PC-3 (cell line): Measurements from ENCODE around the gene FN3KRP. TPM values are rescaled to one million over a fixed set of nuclear protein-coding genes. Genes with fewer than 3 reads are reported as not detected.

ENCODE experiments used
- ATAC-seq: fragments of 200-7000 bp; cut with Tn5 transposase; 2 replicates; pipeline ENCODE4 v1.9.1; 2020; ENCODE audit warnings: mild to moderate bottlenecking, moderate library complexity
- BruUV-seq: library from RNA; stranded (reverse); fragments of 400-500 nt; replicated peaks from 2 replicates; lab custom pipeline; 2021; lab: Mats Ljungman, UMichigan
- CTCF ChIA-PET: fragments of 300-600 bp; sonication (Branson Sonifier 250); formaldehyde crosslinking; loops from one replicate; lab custom pipeline; 2022; ENCODE audit warnings: antibody characterized with exemption; lab: Charles Lee
- POLR2A ChIA-PET: fragments of 300-600 bp; sonication (Branson Sonifier 250); formaldehyde crosslinking; loops from one replicate; lab custom pipeline; 2022; ENCODE audit warnings: antibody characterized with exemption; ENCODE audit not compliant: unreplicated experiment; lab: Charles Lee
- DNase-seq: peaks from one replicate; pipeline ENCODE4 v3.0.0-alpha.2; 2015
- H2AFZ ChIP-seq: fragments of 300-600 bp; sonication (generic); 2 replicates; pipeline ENCODE4 v1.6.0; 2016; ENCODE audit warnings: antibody characterized with exemption, low read length
- H3F3A ChIP-seq: fragments of 300-600 bp; sonication (generic); one replicate; pipeline ENCODE4 v1.6.0; 2017; ENCODE audit warnings: antibody characterized with exemption, low read length, control low read depth, mild to moderate bottlenecking; ENCODE audit not compliant: unreplicated experiment
- H3K27ac ChIP-seq: fragments of 300-600 bp; sonication (generic); 2 replicates; pipeline ENCODE4 v1.5.1; 2016; ENCODE audit warnings: mild to moderate bottlenecking, low read length
- H3K27me3 ChIP-seq: fragments of 300-600 bp; sonication (generic); 2 replicates; pipeline ENCODE4 v1.6.1; 2016; ENCODE audit warnings: low read length, mixed read lengths
- H3K36me3 ChIP-seq: fragments of 300-600 bp; sonication (generic); 2 replicates; pipeline ENCODE4 v1.6.1; 2016; ENCODE audit warnings: low read depth, mixed run types, low read length, mixed read lengths
- H3K4me1 ChIP-seq: fragments of 300-600 bp; sonication (generic); 2 replicates; pipeline ENCODE4 v1.5.1; 2016; ENCODE audit warnings: low read length; ENCODE audit not compliant: insufficient read depth
- H3K4me2 ChIP-seq: fragments of 300-600 bp; sonication (generic); 2 replicates; pipeline ENCODE4 v1.6.0; 2016; ENCODE audit warnings: low read length
- H3K4me3 ChIP-seq: fragments of 300-600 bp; sonication (generic); 2 replicates; pipeline ENCODE4 v1.5.1; 2016; ENCODE audit warnings: mild to moderate bottlenecking, low read length, mixed read lengths
- H3K79me2 ChIP-seq: fragments of 300-600 bp; sonication (generic); 2 replicates; pipeline ENCODE4 v1.6.1; 2017; ENCODE audit warnings: low read length, mixed read lengths
- H3K9ac ChIP-seq: fragments of 300-600 bp; sonication (generic); 2 replicates; pipeline ENCODE4 v1.6.0; 2016; ENCODE audit warnings: mild to moderate bottlenecking, low read length
- H3K9me2 ChIP-seq: fragments of 300-600 bp; sonication (generic); replicated peaks from 2 replicates; pipeline ENCODE4 v1.6.1; 2016; ENCODE audit warnings: mixed run types, low read length, mixed read lengths
- H3K9me3 ChIP-seq: fragments of 300-600 bp; sonication (generic); 2 replicates; pipeline ENCODE4 v1.6.1; 2016; ENCODE audit warnings: low read length, mixed read lengths
- H4K20me1 ChIP-seq: fragments of 300-600 bp; sonication (generic); 2 replicates; pipeline ENCODE4 v1.6.1; 2016; ENCODE audit warnings: low read length, mixed read lengths
- CTCF ChIP-seq: fragments of 300-600 bp; sonication (generic); conservative IDR thresholded peaks from 2 replicates; pipeline ENCODE4 v1.5.1; 2017; ENCODE audit warnings: antibody characterized with exemption, low read depth, mild to moderate bottlenecking, low read length
- EZH2 ChIP-seq: fragments of 300-600 bp; sonication (generic); IDR thresholded peaks from one replicate; pipeline ENCODE4 v1.6.1; 2017; ENCODE audit warnings: antibody characterized with exemption, mild to moderate bottlenecking, low read length; ENCODE audit not compliant: unreplicated experiment
- EZH2phosphoT487 ChIP-seq: fragments of 300-600 bp; sonication (generic); IDR thresholded peaks from 2 replicates; pipeline ENCODE4 v1.6.1; 2018; ENCODE audit warnings: mild to moderate bottlenecking, antibody characterized with exemption, low read length, borderline replicate concordance
- intact Hi-C: fragments of 100-400 bp; cut with micrococcal nuclease; formaldehyde crosslinking; loops from 2 replicates; pipeline ENCODE4 v1.9.0; 2023
- total RNA-seq: library from RNA; depleted of rRNA; stranded (reverse); fragments of >200 nt; gene quantifications from 2 replicates; pipeline ENCODE4 v1.2.3, GENCODE V29; 2014

Gene FN3KRP
- total RNA-seq, 1 experiment from 2014 or later = 37.4 TPM

GRCh38 chr17:82709676-82710498, 6.6 kb upstream of the FN3KRP start:
- Histone ChIP-seq H3K9me3 (no peaks in the 10 kb centered on the region), H3K36me3 (no peaks in the 10 kb centered on the region), H2AFZ (no peak overlapping the region), H3K27ac (no peak overlapping the region), H3K9ac (no peak overlapping the region), H3K4me3 (no peak overlapping the region), H3K9me2 (no peaks in the 10 kb centered on the region), H4K20me1 (no peaks in the 10 kb centered on the region), H3K27me3 (no peaks in the 10 kb centered on the region), H3K4me2 (no peak overlapping the region), H3K4me1 (no peaks in the 10 kb centered on the region), H3K79me2 (no peaks in the 10 kb centered on the region), H3F3A (no peaks in the 10 kb centered on the region)
- DNase-seq = no peak
- BruUV-seq = no TSS peak
- ChIA-PET POLR2A (no interaction called here), CTCF (no interaction called here)
- TF ChIP-seq EZH2 = no peak
- no peak for TF ChIP-seq EZH2phosphoT487
- intact Hi-C loops = no loop called here
- ATAC-seq = no peak; the same call in 1 of the 2 replicates

GRCh38 chr17:82710499-82711232, 5.8 kb upstream of the FN3KRP start:
- Histone ChIP-seq H3K27ac (no peak overlapping the region), H3K9me3 (no peaks in the 10 kb centered on the region), H3F3A (no peaks in the 10 kb centered on the region), H3K27me3 (no peaks in the 10 kb centered on the region), H4K20me1 (no peaks in the 10 kb centered on the region), H3K4me1 (no peaks in the 10 kb centered on the region), H3K4me3 (no peak overlapping the region), H2AFZ (no peak overlapping the region), H3K9me2 (no peaks in the 10 kb centered on the region), H3K79me2 (no peaks in the 10 kb centered on the region), H3K9ac (no peak overlapping the region), H3K36me3 (no peaks in the 10 kb centered on the region), H3K4me2 (no peak overlapping the region)
- BruUV-seq = no TSS peak
- TF ChIP-seq CTCF (0 out of 2 replicates have a peak, but pooled peaks have one; percentile 18), EZH2 (no peak)
- DNase-seq (no peak), ATAC-seq (no peak)
- ChIA-PET POLR2A (no interaction called here), CTCF (no interaction called here)
- intact Hi-C loops = no loop called here

- no peak for TF ChIP-seq EZH2
- no peak for TF ChIP-seq EZH2phosphoT487
- H3K4me3 ChIP-seq = no peak overlapping the region
- no peaks in the 10 kb centered on the region for H3K36me3 ChIP-seq
- intact Hi-C loops = no loop called here
- H3K4me1 ChIP-seq = 0 out of 2 replicates have a peak, but pooled peaks cover 8% of the 10 kb centered on the region
- H3K27ac ChIP-seq = no peak overlapping the region
- no peak overlapping the region for H3K9ac ChIP-seq
- H2AFZ ChIP-seq = no peak overlapping the region
- POLR2A ChIA-PET = no interaction called here
- no peak overlapping the region for H3K4me2 ChIP-seq
- H3K9me3 ChIP-seq = no peaks in the 10 kb centered on the region
- CTCF ChIA-PET = no interaction called here
- H3K27me3 ChIP-seq = no peaks in the 10 kb centered on the region
- no peaks in the 10 kb centered on the region for H3K9me2 ChIP-seq
- peaks cover 16% of the 10 kb centered on the region for H3K79me2 ChIP-seq
- ATAC-seq = no peak
- H4K20me1 ChIP-seq = peaks cover 8% of the 10 kb centered on the region
- no peak for DNase-seq
- no peaks in the 10 kb centered on the region for H3F3A ChIP-seq
- no TSS peak for BruUV-seq
Observed at GRCh38 chr17:82713071-82713723, 3.3 kb upstream of the FN3KRP start.
